ENCODE data around the gene EXOC3L4.
"Not testable (repeated sequence)": the region's sequence is repeated elsewhere in the genome, so short reads cannot be mapped to it uniquely, and the experiment has no call there.

GRCh38 chr14:103047453-103047852 is 47.1 kb upstream of the EXOC3L4 start:
- not testable (repeated sequence) for TF ChIP-seq CEBPB (IDR thresholded peaks at IDR 0.05; ENCODE audit: low read depth, low read length); TBP (IDR thresholded peaks at IDR 0.05; ENCODE audit: low read depth, low read length); CHD2 (IDR thresholded peaks at IDR 0.05; ENCODE audit: low read length); CTCF (IDR thresholded peaks at IDR 0.05; ENCODE audit: control extremely low read depth in 1 of 3, insufficient read depth in 1 of 3, low read depth in 1 of 3, low read length in 3 of 3); SP4 (IDR thresholded peaks at IDR 0.05; ENCODE audit: low read length); USF2 (IDR thresholded peaks at IDR 0.05; ENCODE audit: low read length); BRCA1 (IDR thresholded peaks at IDR 0.05; ENCODE audit: low read depth, low read length)

Measured in H1 (cell line).